RWPE1 (cell line): ENCODE results near the gene SAMD4B.
A peak's percentile ranks its signal among the peaks of the same experiment; 100 is the strongest.

Experiments
- CTCF ChIA-PET: fragments of 350-600 bp; sonication (Branson Sonifier 250); formaldehyde crosslinking; extraction: SDS; loops from one replicate; lab custom pipeline; 2021; lab: Yijun Ruan, JAX
- POLR2A ChIA-PET: fragments of 400-600 bp; formaldehyde crosslinking; extraction: SDS; loops from one replicate; lab custom pipeline; 2020; ENCODE audit warnings: antibody characterized with exemption; ENCODE audit not compliant: low non-redundant PET; lab: Yijun Ruan, JAX
- DNase-seq: peaks from one replicate; pipeline ENCODE4 v3.0.0; 2012; ENCODE audit warnings: low spot score
- H3K27ac ChIP-seq: fragments of 450-650 bp; 2 replicates; pipeline ENCODE4 v1.5.1; 2017
- TF ChIP-seq, protein P1 (sequence below): fragments of 450-650 bp; conservative IDR thresholded peaks from 2 replicates; pipeline ENCODE4 v1.5.1; 2017; ENCODE audit warnings: low read depth, mild to moderate bottlenecking

SAMD4B gene

GRCh38 chr19:39413272-39413910 lies 71.2 kb downstream of the SAMD4B start:
- ChIA-PET POLR2A (interaction anchor here (1.8 kb wide), 1 partner anchor 22 kb away, joined by 6 read pairs; the partner anchor contains the start of gene RPS16), CTCF (interaction anchor here (0.6 to 2.5 kb wide), 4 partner anchors 10 to 64 kb away, joined by 3 to 11 read pairs (median 5); no protein-coding TSS in a partner anchor)
- peak overlapping the region; percentile 100 for H3K27ac ChIP-seq
- TF ChIP-seq, protein P1, sequence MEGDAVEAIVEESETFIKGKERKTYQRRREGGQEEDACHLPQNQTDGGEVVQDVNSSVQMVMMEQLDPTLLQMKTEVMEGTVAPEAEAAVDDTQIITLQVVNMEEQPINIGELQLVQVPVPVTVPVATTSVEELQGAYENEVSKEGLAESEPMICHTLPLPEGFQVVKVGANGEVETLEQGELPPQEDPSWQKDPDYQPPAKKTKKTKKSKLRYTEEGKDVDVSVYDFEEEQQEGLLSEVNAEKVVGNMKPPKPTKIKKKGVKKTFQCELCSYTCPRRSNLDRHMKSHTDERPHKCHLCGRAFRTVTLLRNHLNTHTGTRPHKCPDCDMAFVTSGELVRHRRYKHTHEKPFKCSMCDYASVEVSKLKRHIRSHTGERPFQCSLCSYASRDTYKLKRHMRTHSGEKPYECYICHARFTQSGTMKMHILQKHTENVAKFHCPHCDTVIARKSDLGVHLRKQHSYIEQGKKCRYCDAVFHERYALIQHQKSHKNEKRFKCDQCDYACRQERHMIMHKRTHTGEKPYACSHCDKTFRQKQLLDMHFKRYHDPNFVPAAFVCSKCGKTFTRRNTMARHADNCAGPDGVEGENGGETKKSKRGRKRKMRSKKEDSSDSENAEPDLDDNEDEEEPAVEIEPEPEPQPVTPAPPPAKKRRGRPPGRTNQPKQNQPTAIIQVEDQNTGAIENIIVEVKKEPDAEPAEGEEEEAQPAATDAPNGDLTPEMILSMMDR = no peak
- DNase-seq = no peak

GRCh38 chr19:39413911-39414608 lies 71.8 kb downstream of the SAMD4B start:
- TF ChIP-seq, protein P1 = no peak
- CTCF ChIA-PET = interaction anchor here (0.6 to 2.0 kb wide), 2 partner anchors 16 to 60 kb away, joined by 4 to 11 read pairs; no protein-coding TSS in a partner anchor
- H3K27ac ChIP-seq = peak overlapping the region; percentile 100

DNA sequence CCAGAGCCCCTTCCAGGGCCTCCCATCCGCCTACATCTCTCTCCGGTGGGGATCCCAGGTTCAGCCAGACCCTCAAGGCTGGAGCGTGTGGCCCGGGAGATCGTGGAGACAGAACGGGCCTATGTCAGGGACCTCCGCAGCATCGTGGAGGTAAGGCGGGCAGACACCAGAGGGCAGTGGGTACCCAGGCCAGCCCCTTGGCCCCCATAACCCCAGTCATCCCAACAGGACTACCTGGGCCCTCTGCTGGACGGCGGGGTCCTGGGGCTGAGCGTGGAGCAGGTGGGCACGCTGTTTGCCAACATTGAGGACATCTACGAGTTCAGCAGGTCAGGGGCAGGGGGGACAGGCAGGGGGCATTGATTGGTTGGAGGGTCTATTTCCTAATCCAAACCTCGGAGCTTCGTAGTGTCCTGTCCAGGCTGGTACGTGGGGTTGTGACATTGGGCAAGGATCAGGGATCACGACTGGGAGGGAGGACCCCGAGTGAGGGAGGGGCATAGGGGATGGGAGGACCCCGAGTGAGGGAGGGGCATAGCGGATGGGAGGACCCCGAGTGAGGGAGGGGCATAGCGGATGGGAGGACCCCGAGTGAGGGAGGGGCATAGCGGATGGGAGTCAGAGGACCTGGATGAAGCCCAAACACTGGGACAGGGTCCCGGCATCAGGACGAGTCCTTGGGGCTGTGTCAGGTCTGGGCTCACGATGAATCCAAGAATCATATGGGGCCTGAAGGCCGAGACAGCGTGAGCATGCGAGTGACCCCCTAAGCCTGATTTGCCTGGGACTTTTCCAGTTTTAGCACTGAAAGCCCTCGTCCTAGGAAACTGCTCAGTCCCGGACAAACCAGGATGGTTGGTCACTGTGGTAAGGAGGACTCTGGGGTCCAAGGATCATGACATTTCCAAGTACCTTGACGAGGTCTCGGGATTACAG lies 73.2 kb downstream of the SAMD4B start:
- CTCF ChIA-PET = interaction anchor here (2.0 kb wide), 1 partner anchor 17 kb away, joined by 11 read pairs; no protein-coding TSS in a partner anchor

More at GRCh38 chr19:39413911-39414608, 71.8 kb downstream of the SAMD4B start:
- POLR2A ChIA-PET = interaction anchor here (1.8 kb wide), 1 partner anchor 21 kb away, joined by 6 read pairs; the partner anchor contains the start of gene RPS16
- DNase-seq = no peak

DNA sequence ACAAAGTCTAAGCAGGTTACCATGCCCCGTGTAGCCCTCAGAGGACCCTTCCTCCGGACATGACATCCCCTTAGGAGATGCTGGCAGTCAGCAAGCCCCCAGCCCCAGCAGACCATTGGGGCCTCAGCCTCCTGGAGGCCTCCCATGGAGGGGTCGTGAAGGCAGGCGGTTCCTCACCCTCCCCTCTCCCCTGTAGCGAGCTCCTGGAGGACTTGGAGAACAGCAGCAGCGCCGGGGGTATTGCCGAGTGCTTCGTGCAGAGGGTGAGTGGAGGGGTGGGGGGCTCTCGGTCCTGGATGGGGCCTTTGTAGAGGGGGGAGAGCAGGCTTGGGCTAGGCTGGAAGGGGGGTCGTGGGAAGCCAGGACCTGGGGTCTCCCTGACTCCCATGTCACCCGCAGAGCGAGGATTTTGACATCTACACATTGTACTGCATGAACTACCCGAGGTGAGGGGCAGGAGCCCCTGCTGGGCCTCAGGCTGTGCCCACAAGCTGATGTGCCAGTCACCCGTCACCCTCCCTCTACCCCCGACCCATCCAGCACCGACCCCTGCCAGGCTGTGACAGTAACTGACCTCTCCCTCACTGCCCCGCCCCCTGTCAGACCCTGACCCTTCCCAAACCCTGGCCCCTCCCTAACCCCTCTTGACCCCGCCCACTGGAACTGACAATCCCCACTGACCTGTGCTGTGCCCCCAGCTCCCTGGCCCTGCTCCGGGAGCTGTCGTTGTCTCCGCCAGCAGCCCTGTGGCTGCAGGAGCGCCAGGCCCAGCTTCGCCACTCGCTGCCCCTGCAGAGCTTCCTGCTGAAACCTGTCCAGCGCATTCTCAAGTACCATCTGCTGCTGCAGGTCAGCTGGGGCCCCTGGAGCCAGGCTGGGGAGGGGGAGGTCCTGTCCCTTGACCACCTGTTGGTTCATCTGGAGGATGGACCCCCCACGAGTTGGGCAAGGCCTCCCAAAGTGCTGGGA lies 74.2 kb downstream of the SAMD4B start:
- CTCF ChIA-PET = interaction anchor here (0.6 to 0.8 kb wide), 2 partner anchors 11 to 87 kb away, joined by 4 to 6 read pairs; no protein-coding TSS in a partner anchor
- TF ChIP-seq, protein P1 = no peak
- DNase-seq = no peak
- POLR2A ChIA-PET = interaction anchor here (0.6 kb wide), 2 partner anchors 16 to 78 kb away, joined by 3 to 4 read pairs; no protein-coding TSS in a partner anchor
- peak overlapping the region; percentile 100 for H3K27ac ChIP-seq

More for the DNA sequence above, 73.2 kb downstream of the SAMD4B start:
- peak overlapping the region; percentile 100 for H3K27ac ChIP-seq
- TF ChIP-seq, protein P1 = no peak
- DNase-seq = no peak
- POLR2A ChIA-PET = interaction anchor here (0.6 to 1.8 kb wide), 2 partner anchors 17 to 20 kb away, joined by 3 to 6 read pairs; partner anchors contain the start of gene RPS16

GRCh38 chr19:39417463-39418181 lies 75.4 kb downstream of the SAMD4B start:
- no peak overlapping the region for H3K27ac ChIP-seq
- DNase-seq = no peak
- POLR2A ChIA-PET = no interaction called here
- CTCF ChIA-PET = no interaction called here
- TF ChIP-seq, protein P1 = no peak
